Calu3 (cell line): ENCODE measurements around the gene SPATA4. TPM values are rescaled to one million over a fixed set of nuclear protein-coding genes. Genes with fewer than 3 reads are reported as not detected.

Source experiments
- BruUV-seq: library from RNA; stranded (reverse); fragments of 400-500 nt; replicated peaks from 2 replicates; lab custom pipeline; 2021; lab: Mats Ljungman, UMichigan
- CTCF ChIA-PET: fragments of 300-600 bp; sonication (Branson Sonifier 250); formaldehyde crosslinking; loops from one replicate; lab custom pipeline; 2022; ENCODE audit warnings: antibody characterized with exemption; lab: Charles Lee
- DNase-seq: peaks from one replicate; pipeline ENCODE4 v3.0.0; 2022
- H3K27ac Mint-ChIP-seq: one replicate; pipeline ENCODE4 v1.8.0; 2022; ENCODE audit warnings: mixed read lengths; ENCODE audit not compliant: unreplicated experiment
- H3K27me3 Mint-ChIP-seq: one replicate; pipeline ENCODE4 v1.8.0; 2022; ENCODE audit warnings: mixed read lengths; ENCODE audit not compliant: unreplicated experiment
- H3K36me3 Mint-ChIP-seq: one replicate; pipeline ENCODE4 v1.8.0; 2022; ENCODE audit warnings: mild to moderate bottlenecking, moderate library complexity, mixed read lengths; ENCODE audit not compliant: insufficient read depth, unreplicated experiment
- H3K4me1 Mint-ChIP-seq: one replicate; pipeline ENCODE4 v1.8.0; 2022; ENCODE audit warnings: mild to moderate bottlenecking, low read depth, mixed read lengths; ENCODE audit not compliant: unreplicated experiment
- H3K4me3 Mint-ChIP-seq: one replicate; pipeline ENCODE4 v1.8.0; 2022; ENCODE audit warnings: mild to moderate bottlenecking, low read depth, moderate library complexity, mixed read lengths; ENCODE audit not compliant: unreplicated experiment
- H3K9me3 Mint-ChIP-seq: one replicate; pipeline ENCODE4 v1.8.0; 2022; ENCODE audit warnings: low read depth, mixed read lengths; ENCODE audit not compliant: unreplicated experiment
- CTCF ChIP-seq: fragments of 200-600 bp; IDR thresholded peaks from one replicate; pipeline ENCODE4 v1.8.0; 2022; ENCODE audit warnings: antibody characterized with exemption; ENCODE audit not compliant: unreplicated experiment
- intact Hi-C: fragments of 100-400 bp; cut with micrococcal nuclease; formaldehyde crosslinking; loops from one replicate; pipeline ENCODE4 v1.10.0; 2022; ENCODE audit not compliant: unreplicated experiment
- total RNA-seq: library from RNA; stranded (reverse); gene quantifications from 2 replicates; pipeline ENCODE4 v1.2.3, GENCODE V29; 2022

Gene SPATA4
- total RNA-seq, 1 experiment from 2014 or later, result not detected

GRCh38 chr4:176238157-176238610 lies 42.8 kb upstream of the SPATA4 start:
- CTCF ChIA-PET, result no interaction called here
- no peaks in the 10 kb centered on the region for H3K4me1 Mint-ChIP-seq
- no peak overlapping the region for H3K27ac Mint-ChIP-seq
- H3K27me3 Mint-ChIP-seq, result no peaks in the 10 kb centered on the region
- H3K4me3 Mint-ChIP-seq, result no peak overlapping the region
- no peak for DNase-seq
- H3K36me3 Mint-ChIP-seq, result no peaks in the 10 kb centered on the region
- no peak for TF ChIP-seq CTCF
- intact Hi-C loops, result no loop called here
- no TSS peak for BruUV-seq
- H3K9me3 Mint-ChIP-seq, result no peaks in the 10 kb centered on the region

GRCh38 chr4:176236946-176237345 lies 41.6 kb upstream of the SPATA4 start:
- DNase-seq, result no peak
- H3K27ac Mint-ChIP-seq, result no peak overlapping the region

GRCh38 chr4:176230836-176231235 lies 35.5 kb upstream of the SPATA4 start:
- Mint-ChIP-seq H3K4me3 (no peak overlapping the region), H3K9me3 (no peaks in the 10 kb centered on the region), H3K36me3 (no peaks in the 10 kb centered on the region), H3K27me3 (no peaks in the 10 kb centered on the region), H3K27ac (no peak overlapping the region), H3K4me1 (no peaks in the 10 kb centered on the region)
- no TSS peak for BruUV-seq
- intact Hi-C loops, result no loop called here
- CTCF ChIA-PET, result no interaction called here
- no peak for DNase-seq
- TF ChIP-seq CTCF, result no peak

More at GRCh38 chr4:176236946-176237345, 41.6 kb upstream of the SPATA4 start:
- H3K9me3 Mint-ChIP-seq, result no peaks in the 10 kb centered on the region
- intact Hi-C loops, result no loop called here
- CTCF ChIA-PET, result no interaction called here
- no peaks in the 10 kb centered on the region for H3K4me1 Mint-ChIP-seq
- H3K36me3 Mint-ChIP-seq, result no peaks in the 10 kb centered on the region
- no TSS peak for BruUV-seq
- H3K27me3 Mint-ChIP-seq, result no peaks in the 10 kb centered on the region
- H3K4me3 Mint-ChIP-seq, result no peak overlapping the region
- TF ChIP-seq CTCF, result no peak

- Mint-ChIP-seq H3K4me3 (no peak overlapping the region), H3K4me1 (no peaks in the 10 kb centered on the region), H3K9me3 (no peaks in the 10 kb centered on the region), H3K27me3 (no peaks in the 10 kb centered on the region), H3K36me3 (no peaks in the 10 kb centered on the region), H3K27ac (no peak overlapping the region)
- CTCF ChIA-PET, result no interaction called here
- intact Hi-C loops, result no loop called here
- no TSS peak for BruUV-seq
- no peak for TF ChIP-seq CTCF
- no peak for DNase-seq
Measured at GRCh38 chr4:176229645-176230044, 34.3 kb upstream of the SPATA4 start.
